Esophagus squamous epithelium (tissue), 5 donors: ENCODE results near the gene FKBP8. TPM values are rescaled to one million over a fixed set of nuclear protein-coding genes. Genes with fewer than 3 reads are reported as not detected.

Source experiments
- DNase-seq: peaks from one replicate; lab custom pipeline; 2025; lab: John Stamatoyannopoulos, UW
- H3K27ac ChIP-seq, 4 donors: fragments of 200-600 bp; sonication (generic); one replicate each; pipeline ENCODE4 v1.5.1; 2016 to 2019; ENCODE audit warnings: mild to moderate bottlenecking in 1 of 4
- H3K27me3 ChIP-seq, 4 donors: fragments of 200-600 bp; sonication (generic); 1 replicate in 3 of 4; 2 replicates in 1 of 4; pipeline versions ENCODE4 v1.5.1 to v1.6.0; 2017 to 2021; ENCODE audit warnings: antibody characterized with exemption in 1 of 4
- H3K36me3 ChIP-seq, 3 donors: fragments of 200-600 bp; sonication (generic); one replicate each; pipeline ENCODE4 v1.5.1; 2016 to 2019
- H3K4me1 ChIP-seq, 3 donors: fragments of 200-600 bp; sonication (generic); one replicate each; pipeline ENCODE4 v1.5.1; 2017 to 2019
- H3K4me3 ChIP-seq, 4 donors: fragments of 200-600 bp; sonication (generic); 1 replicate in 3 of 4; 2 replicates in 1 of 4; pipeline ENCODE4 v1.5.1; 2016 to 2019; ENCODE audit warnings: mild to moderate bottlenecking in 2 of 4, moderate library complexity in 1 of 4
- H3K9me3 ChIP-seq, 3 donors: fragments of 200-600 bp; sonication (generic); one replicate each; pipeline ENCODE4 v1.5.1; 2016 to 2019
- POLR2A ChIP-seq, 4 donors: fragments of 450-650 bp; IDR thresholded peaks; one replicate each; pipeline ENCODE4 v1.6.1; 2017; ENCODE audit warnings: antibody characterized with exemption in 4 of 4, mild to moderate bottlenecking in 4 of 4, moderate library complexity in 3 of 4
- WGBS, 2 donors: methylation state at CpG; one replicate each; pipeline ENCODE4 v1.1.5; 2018; 5-methylcytosine and 5-hydroxymethylcytosine counted together
- intact Hi-C: fragments of 100-400 bp; cut with DNase I; formaldehyde crosslinking; loops from one replicate; pipeline ENCODE4 v1.15.0; 2022
- total RNA-seq, 4 donors: library from RNA; depleted of rRNA; stranded (reverse); fragments of >200 nt; gene quantifications; one replicate each; pipeline ENCODE4 v1.1.0, GENCODE V29; 2016
- TF ChIP-seq, protein P1 (sequence below), 6 experiments: fragments of 450-650 bp in 4 of 6; fragments of 200-600 bp in 2 of 6; sonication (generic) in 2 of 6; IDR thresholded peaks; one replicate each; pipeline ENCODE4 v1.5.1; 2016 to 2019; ENCODE audit warnings: antibody characterized with exemption in 6 of 6, mild to moderate bottlenecking in 4 of 6, moderate library complexity in 4 of 6
- donor health status: DM: yes; HTN: yes; CAD: no.

Gene FKBP8
- total RNA-seq, 4 donors from 2014 or later, result 132 to 273 (median 247) TPM

DNA sequence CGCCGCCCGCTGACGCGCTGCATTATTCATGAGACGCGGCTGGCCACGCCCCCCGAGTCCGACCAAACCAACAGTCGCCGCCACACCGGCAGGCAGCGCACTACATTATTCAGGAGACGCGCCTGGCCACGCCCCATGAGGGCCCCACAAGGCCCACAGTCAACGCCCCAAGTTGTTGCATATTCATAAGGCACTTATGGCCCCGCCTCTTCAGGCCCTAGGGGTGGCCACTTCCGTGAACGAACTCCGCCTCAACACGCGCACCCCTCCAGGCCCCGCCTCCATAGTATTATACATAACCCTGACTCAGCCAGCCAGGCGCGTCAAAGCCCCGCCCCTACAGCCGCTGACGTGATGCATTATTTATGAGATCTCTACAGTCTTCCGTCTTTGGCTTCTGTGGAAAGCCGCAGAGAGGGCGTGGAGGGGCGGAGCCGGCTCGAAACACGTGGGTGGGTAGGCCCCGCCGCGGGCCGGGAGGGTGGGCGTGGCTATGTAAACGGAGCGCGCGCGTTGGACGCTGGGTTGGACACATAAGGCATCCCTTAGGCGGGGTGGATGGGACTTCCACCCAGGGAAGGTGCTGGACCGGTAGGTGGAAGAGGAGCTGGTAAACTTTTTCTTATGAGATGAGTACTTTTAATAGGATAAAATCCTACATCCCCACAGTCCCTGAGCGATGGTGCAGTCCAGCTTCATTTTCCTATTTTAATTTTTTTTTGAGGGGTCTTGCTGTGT is 21.1 kb downstream of the FKBP8 start:
- TF ChIP-seq, protein P1, sequence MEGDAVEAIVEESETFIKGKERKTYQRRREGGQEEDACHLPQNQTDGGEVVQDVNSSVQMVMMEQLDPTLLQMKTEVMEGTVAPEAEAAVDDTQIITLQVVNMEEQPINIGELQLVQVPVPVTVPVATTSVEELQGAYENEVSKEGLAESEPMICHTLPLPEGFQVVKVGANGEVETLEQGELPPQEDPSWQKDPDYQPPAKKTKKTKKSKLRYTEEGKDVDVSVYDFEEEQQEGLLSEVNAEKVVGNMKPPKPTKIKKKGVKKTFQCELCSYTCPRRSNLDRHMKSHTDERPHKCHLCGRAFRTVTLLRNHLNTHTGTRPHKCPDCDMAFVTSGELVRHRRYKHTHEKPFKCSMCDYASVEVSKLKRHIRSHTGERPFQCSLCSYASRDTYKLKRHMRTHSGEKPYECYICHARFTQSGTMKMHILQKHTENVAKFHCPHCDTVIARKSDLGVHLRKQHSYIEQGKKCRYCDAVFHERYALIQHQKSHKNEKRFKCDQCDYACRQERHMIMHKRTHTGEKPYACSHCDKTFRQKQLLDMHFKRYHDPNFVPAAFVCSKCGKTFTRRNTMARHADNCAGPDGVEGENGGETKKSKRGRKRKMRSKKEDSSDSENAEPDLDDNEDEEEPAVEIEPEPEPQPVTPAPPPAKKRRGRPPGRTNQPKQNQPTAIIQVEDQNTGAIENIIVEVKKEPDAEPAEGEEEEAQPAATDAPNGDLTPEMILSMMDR (IDR thresholded peaks at IDR 0.05), result peak in 3 of 6 experiments; percentile 9 to 16 (median 16)
- peak in 2 of 4 donors; percentile 11 to 31 for TF ChIP-seq POLR2A (IDR thresholded peaks at IDR 0.05)

DNA sequence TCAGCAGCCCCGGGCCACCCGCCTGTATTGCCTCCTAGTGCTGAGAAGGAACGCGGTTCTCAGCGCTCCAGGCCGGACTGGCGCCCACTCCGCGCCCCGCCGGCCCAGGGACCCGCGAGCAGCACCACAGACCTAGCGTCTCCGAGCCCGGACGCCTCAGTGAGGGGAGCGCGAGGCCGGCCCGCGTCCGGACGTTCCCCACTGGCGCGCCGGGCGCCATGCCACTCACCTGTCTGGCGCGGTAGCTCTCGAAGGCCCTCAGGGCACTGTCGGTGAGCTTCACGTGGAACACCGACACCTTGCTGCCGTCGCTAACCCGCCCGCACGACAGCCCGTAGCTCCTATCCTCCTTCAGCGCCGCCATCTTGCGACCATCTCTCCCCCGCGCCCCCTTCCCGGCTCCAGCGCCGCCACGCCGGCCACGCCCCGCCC is 21.7 kb downstream of the FKBP8 start, which contains the start of gene ELL:
Gene ELL, minus strand, starts transcription at position 379 of the 432 bp plus-strand sequence. Its CDS starts 15 bp downstream, at position 364.
- TF ChIP-seq, protein P1 (IDR thresholded peaks at IDR 0.05), result peak in 1 of 6 experiments; percentile 19
- peak in 3 of 4 donors; percentile 94 to 97 (median 95) for TF ChIP-seq POLR2A (IDR thresholded peaks at IDR 0.05)
- DNase-seq, result no peak
- Histone ChIP-seq H3K36me3 (no peaks in the 10 kb centered on the region), H3K4me1 (peaks cover 21 to 51% (median 32%) of the 10 kb centered on the region in 3 donors), H3K27me3 (no peaks in the 10 kb centered on the region), H3K9me3 (no peaks in the 10 kb centered on the region), H3K4me3 (peak within 1 kb of the TSS; percentile 79 to 100 (median 88)), H3K27ac (peak within 1 kb of the TSS; percentile 96 to 100 (median 100))
- intact Hi-C loops, result no loop called here
- WGBS, 2 donors, result 0% methylated on average over 3 to 10 of the region's 52 CpGs

More for the DNA sequence above, 21.1 kb downstream of the FKBP8 start:
- no peaks in the 10 kb centered on the region for H3K9me3 ChIP-seq
- H3K4me1 ChIP-seq, result peaks cover 21 to 45% (median 26%) of the 10 kb centered on the region in 3 donors
- peak; percentile 100 for DNase-seq
- WGBS, 2 donors, result 2 to 3% methylated on average over 18 to 24 of the region's 51 CpGs
- peak overlapping the region; percentile 96 to 100 (median 100) for H3K27ac ChIP-seq
- no peaks in the 10 kb centered on the region for H3K36me3 ChIP-seq
- H3K27me3 ChIP-seq, result no peaks in the 10 kb centered on the region
- H3K4me3 ChIP-seq, result peak overlapping the region; percentile 79 to 100 (median 88)
- intact Hi-C loops, result no loop called here

DNA sequence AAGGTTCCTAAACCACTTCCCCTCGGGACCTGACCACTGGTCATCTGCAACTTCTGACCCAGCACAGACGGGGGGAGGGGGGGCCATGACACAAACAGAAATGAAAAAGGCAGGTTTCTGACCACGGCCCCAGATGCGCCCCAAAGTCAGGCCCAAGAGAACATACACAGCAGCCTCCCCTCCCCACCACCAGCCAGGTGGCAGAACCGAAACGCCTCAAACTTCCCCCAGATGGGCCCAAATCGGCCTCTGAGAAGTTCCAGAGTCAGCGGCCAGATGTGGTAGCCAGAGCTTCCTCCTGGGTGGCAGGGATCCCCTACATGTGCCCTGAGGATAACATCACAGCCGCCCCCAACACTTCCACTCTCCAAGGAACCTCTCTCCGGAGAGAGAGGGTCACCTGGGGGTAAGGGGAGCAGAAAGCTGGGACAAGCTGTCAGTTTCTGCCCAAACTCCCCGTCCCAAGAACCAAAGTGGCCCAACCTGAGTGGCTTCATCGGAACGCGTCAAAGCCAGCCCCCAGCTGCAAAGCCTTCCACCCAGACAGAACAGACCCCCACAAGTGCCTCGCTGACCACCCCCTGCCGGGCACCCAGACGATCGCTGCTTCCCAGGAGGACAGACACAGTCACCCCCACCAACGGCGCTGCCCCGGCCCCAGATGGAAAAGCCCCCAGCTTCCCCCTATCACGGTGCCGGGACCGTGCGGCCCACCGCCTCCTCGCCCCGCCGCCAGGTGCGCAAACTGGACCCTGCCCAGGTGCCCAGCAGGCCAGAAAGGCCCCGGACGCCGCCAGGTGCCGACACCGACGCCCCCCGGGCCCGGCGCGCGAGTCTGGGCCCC is 22.3 kb downstream of the FKBP8 start:
- intact Hi-C loops, result no loop called here
- no CpG with 5 or more reads among the region's 41 CpGs for WGBS, 2 donors
- peaks cover 28 to 57% (median 36%) of the 10 kb centered on the region in 3 donors for H3K4me1 ChIP-seq

DNA sequence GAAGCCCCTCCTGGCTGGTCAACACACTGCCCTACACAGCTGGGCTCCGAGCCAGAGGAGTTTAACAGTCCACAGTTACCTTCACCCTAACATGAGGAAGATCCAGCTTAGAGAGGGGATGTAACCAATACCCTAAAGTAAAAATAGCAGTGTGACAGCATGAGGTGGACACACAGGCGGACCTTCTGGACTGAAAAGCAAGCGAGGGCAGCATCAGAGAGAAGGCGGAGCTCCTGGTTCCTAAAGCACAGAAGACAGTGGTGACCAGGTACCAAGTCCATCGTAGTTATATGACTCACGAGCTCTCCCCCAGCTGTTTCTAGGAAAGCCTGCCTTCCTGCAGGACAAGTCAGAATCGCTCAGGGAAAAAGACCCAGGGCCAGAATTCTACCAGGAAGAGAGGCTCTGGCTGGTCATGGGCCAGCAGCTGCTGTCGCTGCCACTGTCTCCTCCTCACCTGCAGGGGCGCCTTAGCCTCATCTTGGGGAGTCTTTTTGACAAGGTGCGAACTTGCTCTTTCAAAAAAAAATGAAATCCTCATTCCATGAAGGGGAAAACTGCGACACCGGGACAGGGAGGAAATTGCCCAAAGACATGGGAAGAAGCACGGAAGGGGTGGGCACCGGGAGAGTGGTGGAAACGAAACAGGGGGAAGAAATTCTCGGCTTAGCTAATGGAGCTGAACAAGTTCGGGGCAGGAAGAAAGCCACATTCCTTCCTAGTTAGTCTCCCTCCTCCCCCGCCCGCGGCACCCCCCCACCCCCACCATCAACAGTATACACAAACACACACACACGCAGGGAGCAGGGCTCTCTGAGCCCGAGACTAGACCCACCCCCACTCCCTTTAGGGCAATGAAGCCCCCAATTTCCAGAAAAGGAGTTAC is 23.2 kb downstream of the FKBP8 start:
- no peak for DNase-seq
- intact Hi-C loops, result no loop called here
- TF ChIP-seq, protein P1 (IDR thresholded peaks at IDR 0.05), result peak; percentile 61 to 87 (median 71)
- no peak for TF ChIP-seq POLR2A (IDR thresholded peaks at IDR 0.05)
- Histone ChIP-seq H3K27me3 (no peaks in the 10 kb centered on the region), H3K9me3 (no peaks in the 10 kb centered on the region), H3K4me3 (peak overlapping the region; percentile 79 to 100 (median 88)), H3K27ac (peak overlapping the region; percentile 96 to 100 (median 100)), H3K4me1 (peaks cover 36 to 66% (median 45%) of the 10 kb centered on the region in 3 donors), H3K36me3 (no peaks in the 10 kb centered on the region)
- 9 to 10% methylated on average over 16 to 21 of the region's 22 CpGs for WGBS, 2 donors

More for the DNA sequence above, 22.3 kb downstream of the FKBP8 start:
- Histone ChIP-seq H3K27me3 (no peaks in the 10 kb centered on the region), H3K4me3 (peak overlapping the region; percentile 79 to 100 (median 88)), H3K27ac (peak overlapping the region; percentile 96 to 100 (median 100)), H3K9me3 (no peaks in the 10 kb centered on the region), H3K36me3 (no peaks in the 10 kb centered on the region)
- DNase-seq, result no peak
- TF ChIP-seq POLR2A (IDR thresholded peaks at IDR 0.05), result peak in 1 of 4 donors; percentile 40
- TF ChIP-seq, protein P1 (IDR thresholded peaks at IDR 0.05), result peak in 2 of 6 experiments; percentile 7 to 34
